Cardiac muscle cell (in vitro differentiated cells and primary cell): ENCODE measurements around the gene PSMA1. TPM values are rescaled to one million over a fixed set of nuclear protein-coding genes. Genes with fewer than 3 reads are reported as not detected.
"Not testable (repeated sequence)": the region's sequence is repeated elsewhere in the genome, so short reads cannot be mapped to it uniquely, and the experiment has no call there.

Experiments used
- DNase-seq, 2 donors: peaks; one replicate each; pipeline versions ENCODE4 v3.0.0 to v3.0.0-alpha.2; 2010 to 2017; ENCODE audit warnings: low read depth in 1 of 2, low spot score in 1 of 2
- H3K27ac ChIP-seq: fragments of 200-600 bp; sonication (generic); 2 replicates; pipeline ENCODE4 v1.5.1; 2016
- H3K27me3 ChIP-seq: fragments of 200-600 bp; sonication (generic); 2 replicates; pipeline ENCODE4 v1.6.0; 2016; ENCODE audit warnings: control low read depth
- H3K36me3 ChIP-seq: fragments of 200-600 bp; sonication (generic); 2 replicates; pipeline ENCODE4 v1.5.1; 2016; ENCODE audit warnings: control low read depth
- H3K4me1 ChIP-seq: fragments of 200-600 bp; sonication (generic); 2 replicates; pipeline ENCODE4 v1.8.1; 2017; ENCODE audit warnings: low read depth, mild to moderate bottlenecking, mixed run types
- H3K4me3 ChIP-seq: fragments of 200-600 bp; sonication (generic); 2 replicates; pipeline ENCODE4 v1.5.1; 2016; ENCODE audit warnings: mild to moderate bottlenecking
- H3K9me3 ChIP-seq: fragments of 200-600 bp; sonication (generic); 2 replicates; pipeline ENCODE4 v1.5.1; 2017; ENCODE audit warnings: low read depth, mild to moderate bottlenecking, control low read depth
- polyA plus RNA-seq: library from polyadenylated mRNA; unstranded; fragments of >200 nt; fragmentation: Nextera tagmentation; extraction: Ambion mirVana; gene quantifications from 2 replicates; pipeline ENCODE4 v1.2.1, GENCODE V29; 2016
- total RNA-seq: library from RNA; depleted of rRNA; stranded (reverse); fragments of >200 nt; gene quantifications from 2 replicates; pipeline ENCODE4 v1.2.3, GENCODE V29; 2016
- TF ChIP-seq, protein P1 (sequence below): IDR thresholded peaks from 2 replicates; pipeline ENCODE4 v1.5.1; 2012; ENCODE audit warnings: low read depth, mild to moderate bottlenecking, low read length

The PSMA1 gene
- total and polyA plus RNA-seq, 2 experiments from 2014 or later = 88.9 to 403 TPM

DNA sequence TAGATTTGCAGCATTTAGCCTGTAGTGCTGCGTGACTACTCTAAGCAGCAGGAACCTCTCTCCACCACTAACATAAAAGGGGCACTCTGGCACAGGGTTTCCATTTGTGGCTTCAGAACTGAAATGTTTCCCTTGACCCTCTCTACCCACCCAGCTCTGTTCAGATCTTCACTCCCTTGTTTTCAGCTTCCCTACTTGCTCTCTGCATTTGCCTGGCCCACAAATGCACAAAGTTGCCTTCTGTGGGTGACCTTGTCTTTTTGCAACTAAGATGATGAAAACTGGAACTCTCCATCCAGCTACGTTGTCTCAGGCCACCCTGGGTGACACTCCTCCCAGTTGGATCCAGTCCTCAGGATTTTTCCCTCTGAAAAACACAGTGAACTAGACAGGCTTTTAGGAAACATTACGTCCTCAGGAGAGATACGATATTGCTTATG, 19.8 kb upstream of the PSMA1 start:
- Histone ChIP-seq H3K4me3 (no peak overlapping the region), H3K27ac (no peak overlapping the region), H3K4me1 (no peaks in the 10 kb centered on the region), H3K27me3 (no peaks in the 10 kb centered on the region), H3K36me3 (no peaks in the 10 kb centered on the region), H3K9me3 (no peaks in the 10 kb centered on the region)
- TF ChIP-seq, protein P1, sequence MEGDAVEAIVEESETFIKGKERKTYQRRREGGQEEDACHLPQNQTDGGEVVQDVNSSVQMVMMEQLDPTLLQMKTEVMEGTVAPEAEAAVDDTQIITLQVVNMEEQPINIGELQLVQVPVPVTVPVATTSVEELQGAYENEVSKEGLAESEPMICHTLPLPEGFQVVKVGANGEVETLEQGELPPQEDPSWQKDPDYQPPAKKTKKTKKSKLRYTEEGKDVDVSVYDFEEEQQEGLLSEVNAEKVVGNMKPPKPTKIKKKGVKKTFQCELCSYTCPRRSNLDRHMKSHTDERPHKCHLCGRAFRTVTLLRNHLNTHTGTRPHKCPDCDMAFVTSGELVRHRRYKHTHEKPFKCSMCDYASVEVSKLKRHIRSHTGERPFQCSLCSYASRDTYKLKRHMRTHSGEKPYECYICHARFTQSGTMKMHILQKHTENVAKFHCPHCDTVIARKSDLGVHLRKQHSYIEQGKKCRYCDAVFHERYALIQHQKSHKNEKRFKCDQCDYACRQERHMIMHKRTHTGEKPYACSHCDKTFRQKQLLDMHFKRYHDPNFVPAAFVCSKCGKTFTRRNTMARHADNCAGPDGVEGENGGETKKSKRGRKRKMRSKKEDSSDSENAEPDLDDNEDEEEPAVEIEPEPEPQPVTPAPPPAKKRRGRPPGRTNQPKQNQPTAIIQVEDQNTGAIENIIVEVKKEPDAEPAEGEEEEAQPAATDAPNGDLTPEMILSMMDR = no peak
- DNase-seq = peak in 1 of 2 donors; percentile 43

DNA sequence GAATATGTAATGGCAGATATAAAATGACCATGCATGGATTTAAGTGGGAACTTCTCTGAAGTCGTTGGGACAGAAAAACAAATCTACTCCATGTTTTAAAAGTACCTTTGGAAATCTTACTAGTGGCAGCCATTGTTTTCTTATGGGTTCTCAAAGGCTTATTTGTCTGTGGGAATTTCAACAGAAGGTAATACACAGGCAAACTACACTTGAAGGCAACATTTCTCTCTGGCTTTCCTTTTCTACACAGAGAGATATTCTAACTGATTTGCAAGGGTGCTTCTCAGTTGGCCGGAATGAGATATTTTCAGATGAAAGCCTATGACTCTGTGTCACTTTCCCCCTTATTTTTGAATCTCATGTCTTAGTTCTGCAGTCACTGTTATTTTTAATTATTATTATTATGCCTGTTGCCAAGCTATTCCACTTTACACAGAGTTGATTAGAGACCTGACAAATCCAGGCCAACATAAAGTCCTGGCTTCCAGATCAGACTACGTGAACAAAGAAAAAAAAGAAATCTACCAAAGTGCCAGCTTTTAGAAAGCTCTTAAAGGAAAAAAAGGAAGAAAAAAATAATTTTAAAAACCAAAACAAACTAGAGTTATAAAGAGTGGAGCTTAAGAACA, 18.9 kb upstream of the PSMA1 start:
- no peaks in the 10 kb centered on the region for H3K27me3 ChIP-seq
- no peaks in the 10 kb centered on the region for H3K4me1 ChIP-seq
- H3K27ac ChIP-seq = no peak overlapping the region

DNA sequence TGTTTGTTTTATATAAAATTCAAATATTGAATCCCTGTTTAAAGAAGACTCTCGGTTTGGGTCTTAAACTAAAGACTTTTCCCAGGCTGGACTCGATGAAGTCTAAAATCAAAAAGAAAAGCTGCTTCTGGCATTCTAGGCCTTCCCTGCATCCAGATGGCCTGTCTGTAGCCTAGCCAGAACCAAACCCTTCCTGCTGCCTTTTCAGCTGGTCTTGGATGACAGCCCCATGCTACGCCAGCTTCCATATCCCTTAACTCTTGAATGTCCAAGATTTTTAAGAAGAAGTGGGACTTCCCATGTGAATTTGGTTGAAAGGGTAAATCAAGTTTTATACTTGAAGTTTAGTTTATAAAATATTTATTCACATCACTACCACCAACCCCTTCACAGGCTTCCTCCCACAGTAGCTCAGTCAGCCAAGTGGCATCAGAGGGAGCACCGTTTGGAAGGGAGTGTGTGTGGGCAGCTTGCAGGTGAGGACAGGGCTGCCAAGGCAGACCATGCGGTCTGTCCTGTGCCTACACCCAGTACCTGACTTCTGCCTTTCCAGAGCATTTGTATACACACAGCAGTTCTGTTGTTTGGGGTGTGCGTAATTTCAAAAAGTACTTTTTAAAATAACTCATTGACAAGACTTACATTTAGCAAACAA, 18.2 kb upstream of the PSMA1 start:
- H3K27ac ChIP-seq = no peak overlapping the region
- no peak overlapping the region for H3K4me3 ChIP-seq
- no peaks in the 10 kb centered on the region for H3K36me3 ChIP-seq
- TF ChIP-seq, protein P1 = no peak
- H3K27me3 ChIP-seq = no peaks in the 10 kb centered on the region
- no peaks in the 10 kb centered on the region for H3K9me3 ChIP-seq
- H3K4me1 ChIP-seq = no peaks in the 10 kb centered on the region
- no peak for DNase-seq

More for the DNA sequence above, 18.9 kb upstream of the PSMA1 start:
- H3K4me3 ChIP-seq = no peak overlapping the region
- H3K36me3 ChIP-seq = no peaks in the 10 kb centered on the region
- no peak for DNase-seq
- TF ChIP-seq, protein P1 = no peak
- no peaks in the 10 kb centered on the region for H3K9me3 ChIP-seq

DNA sequence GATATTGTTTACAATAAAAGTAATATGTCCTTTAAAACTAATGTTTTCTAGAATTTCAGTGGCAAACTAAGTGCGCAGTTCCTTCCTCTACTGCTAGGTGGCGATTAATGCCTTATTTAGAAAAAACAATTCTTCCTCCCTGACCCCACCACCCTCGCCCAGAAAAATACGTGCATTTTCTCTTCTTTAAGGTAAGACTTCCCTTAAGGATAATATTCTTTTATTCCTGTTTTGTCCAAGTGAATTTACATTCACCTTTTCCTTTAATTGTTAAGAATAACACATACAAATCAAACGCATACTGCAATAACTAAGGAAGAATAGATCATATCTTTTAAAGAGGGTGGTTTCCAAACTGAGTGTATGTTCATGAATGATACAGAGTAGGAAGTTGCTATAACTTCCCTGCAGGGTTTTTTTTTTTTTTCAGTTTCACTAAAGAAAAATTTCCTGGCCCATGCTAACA, 17.0 kb upstream of the PSMA1 start:
- DNase-seq = peak; percentile 38 to 67
- no peaks in the 10 kb centered on the region for H3K36me3 ChIP-seq
- TF ChIP-seq, protein P1 = peak; percentile 81
- H3K27me3 ChIP-seq = no peaks in the 10 kb centered on the region
- no peak overlapping the region for H3K4me3 ChIP-seq
- no peaks in the 10 kb centered on the region for H3K4me1 ChIP-seq
- no peaks in the 10 kb centered on the region for H3K9me3 ChIP-seq
- no peak overlapping the region for H3K27ac ChIP-seq

DNA sequence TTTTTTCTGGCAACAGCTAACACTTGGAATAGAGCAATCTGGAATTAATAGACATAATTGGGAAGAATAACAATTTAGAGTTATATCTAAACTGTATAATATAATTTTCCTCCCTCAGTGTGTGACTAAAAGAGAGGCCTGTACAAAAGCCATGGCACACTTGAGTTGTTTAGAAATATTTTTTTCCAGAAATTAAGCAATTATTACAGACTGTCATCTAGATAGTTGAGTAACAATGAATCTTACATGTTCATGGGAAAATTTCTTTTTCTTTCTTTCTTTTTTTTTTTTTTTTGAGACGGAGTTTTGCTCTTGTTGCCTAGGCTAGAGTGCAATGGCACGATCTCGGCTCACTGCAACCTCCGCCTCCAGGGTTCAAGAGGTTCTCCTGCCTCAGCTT, 15.0 kb upstream of the PSMA1 start:
- not testable (repeated sequence) for H3K36me3 ChIP-seq, H3K27me3 ChIP-seq, H3K27ac ChIP-seq, DNase-seq, H3K4me3 ChIP-seq, H3K4me1 ChIP-seq, H3K9me3 ChIP-seq

DNA sequence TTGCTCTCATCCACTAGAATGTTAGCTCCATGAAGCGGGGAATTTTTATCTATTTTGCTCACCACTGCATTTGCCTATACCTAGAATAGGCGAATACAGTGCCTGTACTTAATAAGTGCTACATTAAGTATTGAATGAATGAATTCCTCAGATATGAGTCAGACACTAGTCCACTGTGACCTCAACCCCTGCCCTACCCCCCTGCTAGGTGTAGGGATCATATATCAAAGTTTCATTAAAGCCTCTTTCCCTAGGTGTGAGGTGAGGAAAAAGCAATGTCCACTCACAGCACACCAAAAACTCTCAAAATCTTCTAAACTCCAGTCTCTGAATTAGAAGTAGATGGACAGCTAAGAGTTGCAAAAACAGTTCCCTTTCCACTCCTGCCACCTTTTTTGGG, 9.8 kb upstream of the PSMA1 start:
- no peak for DNase-seq

More for the DNA sequence above, 9.8 kb upstream of the PSMA1 start:
- no peak overlapping the region for H3K27ac ChIP-seq
- no peaks in the 10 kb centered on the region for H3K36me3 ChIP-seq
- no peaks in the 10 kb centered on the region for H3K4me1 ChIP-seq
- H3K4me3 ChIP-seq = no peak overlapping the region
- H3K27me3 ChIP-seq = no peaks in the 10 kb centered on the region
- TF ChIP-seq, protein P1 = no peak
- H3K9me3 ChIP-seq = no peaks in the 10 kb centered on the region
